22Rv1 (cell line): ENCODE results near the gene HSD11B1L.

Experiments
- CTCF ChIP-seq: fragments of 450-650 bp; IDR thresholded peaks from 2 replicates; pipeline ENCODE4 v1.5.1; 2017; ENCODE audit warnings: mild to moderate bottlenecking
- ZFX ChIP-seq: fragments of 450-650 bp; IDR thresholded peaks from 2 replicates; pipeline ENCODE4 v1.6.1; 2017; ENCODE audit warnings: antibody characterized with exemption, borderline replicate concordance

GRCh38 chr19:5711025-5711424 is 30.2 kb downstream of the HSD11B1L start:
- no peak for TF ChIP-seq CTCF
- TF ChIP-seq ZFX: no peak
